ENCODE measurements around the gene ZNF407. TPM values are rescaled to one million over a fixed set of nuclear protein-coding genes. Genes with fewer than 3 reads are reported as not detected.

ZNF407 gene
- total RNA-seq, 1 donor from 2014 or later, result 9.0 TPM

GRCh38 chr18:74551452-74551851 is 46.2 kb upstream of the ZNF407 start:
- no peak overlapping the region for H3K9ac ChIP-seq
- no peak overlapping the region for H3K27ac ChIP-seq
- no peak overlapping the region for H2AFZ ChIP-seq (replicated peaks)
- no peaks in the 10 kb centered on the region for H3K4me1 ChIP-seq
- DNase-seq (ENCODE audit: low spot score), result no peak
- Mint-ChIP-seq H3K27ac (no peak overlapping the region), H3K27me3 (ENCODE audit: insufficient read depth, low read depth) (peaks cover 18% of the 10 kb centered on the region), H3K36me3 (peaks cover 2% of the 10 kb centered on the region), H3K4me1 (peaks cover 12% of the 10 kb centered on the region), H3K9me3 (peaks cover 37% of the 10 kb centered on the region), H3K4me3 (no peak overlapping the region)
- no peaks in the 10 kb centered on the region for H3K79me2 ChIP-seq (ENCODE audit: low read depth)
- no peaks in the 10 kb centered on the region for H3K9me3 ChIP-seq (ENCODE audit: low read depth)
- H3K4me3 ChIP-seq, result no peak overlapping the region
- no peaks in the 10 kb centered on the region for H3K36me3 ChIP-seq
- H3K27me3 ChIP-seq, result no peaks in the 10 kb centered on the region
- no peaks in the 10 kb centered on the region for H3F3A ChIP-seq (ENCODE audit: low read depth)
- no peak overlapping the region for H3K4me2 ChIP-seq
- TF ChIP-seq EZH2phosphoT487 (IDR thresholded peaks at IDR 0.05) (no peak), EZH2 (IDR thresholded peaks at IDR 0.05) (no peak), CTCF (IDR thresholded peaks at IDR 0.05) (no peak)
- no peaks in the 10 kb centered on the region for H4K20me1 ChIP-seq (ENCODE audit: low read depth)

GRCh38 chr18:74551936-74552555 is 45.6 kb upstream of the ZNF407 start:
- DNase-seq (ENCODE audit: low spot score), result peak; percentile 78
- no peak overlapping the region for H2AFZ ChIP-seq (replicated peaks)
- no peaks in the 10 kb centered on the region for H3K27me3 ChIP-seq
- Mint-ChIP-seq H3K27me3 (ENCODE audit: insufficient read depth, low read depth) (peaks cover 17% of the 10 kb centered on the region), H3K4me1 (peaks cover 12% of the 10 kb centered on the region), H3K4me3 (no peak overlapping the region), H3K27ac (no peak overlapping the region), H3K36me3 (peaks cover 2% of the 10 kb centered on the region), H3K9me3 (peaks cover 35% of the 10 kb centered on the region)
- no peak overlapping the region for H3K27ac ChIP-seq
- H3K9ac ChIP-seq, result no peak overlapping the region
- H4K20me1 ChIP-seq (ENCODE audit: low read depth), result no peaks in the 10 kb centered on the region
- no peak overlapping the region for H3K4me2 ChIP-seq
- no peak overlapping the region for H3K4me3 ChIP-seq
- no peaks in the 10 kb centered on the region for H3K79me2 ChIP-seq (ENCODE audit: low read depth)
- no peaks in the 10 kb centered on the region for H3K36me3 ChIP-seq
- TF ChIP-seq CTCF (IDR thresholded peaks at IDR 0.05) (peak; percentile 73), EZH2phosphoT487 (IDR thresholded peaks at IDR 0.05) (no peak)
- H3K9me3 ChIP-seq (ENCODE audit: low read depth), result no peaks in the 10 kb centered on the region
- H3K4me1 ChIP-seq, result no peaks in the 10 kb centered on the region
- no peaks in the 10 kb centered on the region for H3F3A ChIP-seq (ENCODE audit: low read depth)

- Histone ChIP-seq H3K27me3 (no peaks in the 10 kb centered on the region), H2AFZ (replicated peaks) (no peak overlapping the region), H3K4me2 (no peak overlapping the region), H3K27ac (no peak overlapping the region), H3K36me3 (no peaks in the 10 kb centered on the region), H3F3A (ENCODE audit: low read depth) (no peaks in the 10 kb centered on the region), H3K9me3 (ENCODE audit: low read depth) (no peaks in the 10 kb centered on the region), H3K4me3 (no peak overlapping the region), H4K20me1 (ENCODE audit: low read depth) (no peaks in the 10 kb centered on the region), H3K79me2 (ENCODE audit: low read depth) (no peaks in the 10 kb centered on the region), H3K4me1 (no peaks in the 10 kb centered on the region), H3K9ac (no peak overlapping the region)
- Mint-ChIP-seq H3K9me3 (peaks cover 4% of the 10 kb centered on the region), H3K36me3 (no peaks in the 10 kb centered on the region), H3K4me1 (peaks cover 11% of the 10 kb centered on the region), H3K4me3 (no peak overlapping the region), H3K27ac (no peak overlapping the region), H3K27me3 (ENCODE audit: insufficient read depth, low read depth) (peaks cover 14% of the 10 kb centered on the region)
- no peak for TF ChIP-seq EZH2phosphoT487 (IDR thresholded peaks at IDR 0.05)
- no peak for TF ChIP-seq EZH2 (IDR thresholded peaks at IDR 0.05)
- TF ChIP-seq CTCF (IDR thresholded peaks at IDR 0.05), result no peak
- DNase-seq (ENCODE audit: low spot score), result no peak
Observed at GRCh38 chr18:74556126-74556525, 41.5 kb upstream of the ZNF407 start.

Measured in neural progenitor cell (in vitro differentiated cells).